ENCODE data around the gene PARD6G.
A peak's percentile ranks its signal among the peaks of the same experiment; 100 is the strongest.

GRCh38 chr18:80247393-80247841, at the start of gene PARD6G:
- peak in 1 of 2 donors; percentile 34 for TF ChIP-seq CTCF (conservative IDR thresholded peaks at IDR 0.05 in 1 of 2, IDR thresholded peaks at IDR 0.05 in 1 of 2; ENCODE audit: low read depth in 1 of 2, low read length in 2 of 2)
- TF ChIP-seq EZH2 (IDR thresholded peaks at IDR 0.05; ENCODE audit: low read length, missing control alignments): no peak

All from fibroblast of lung (primary cell).